GM23338 (cell line): Measurements from ENCODE around the gene TSPOAP1. TPM values are rescaled to one million over a fixed set of nuclear protein-coding genes. Genes with fewer than 3 reads are reported as not detected.

ENCODE experiments used
- ATAC-seq: fragments of 200-7000 bp; cut with Tn5 transposase; 3 replicates; pipeline ENCODE4 v1.9.1; 2020
- DNase-seq: peaks from one replicate; pipeline ENCODE4 v3.0.0-alpha.2; 2015; ENCODE audit warnings: low spot score
- H2AFZ ChIP-seq: fragments of 200-600 bp; sonication (generic); 2 replicates; pipeline ENCODE4 v1.8.0; 2016; ENCODE audit warnings: antibody characterized with exemption, mild to moderate bottlenecking, moderate library complexity
- H3F3A ChIP-seq: fragments of 200-600 bp; sonication (generic); replicated peaks from 2 replicates; pipeline ENCODE4 v1.8.0; 2017; ENCODE audit warnings: antibody characterized with exemption, mixed run types, low read depth
- H3K27ac ChIP-seq: fragments of 200-600 bp; sonication (generic); 2 replicates; pipeline ENCODE4 v1.6.1; 2016; ENCODE audit warnings: low read depth
- H3K27me3 ChIP-seq: fragments of 200-600 bp; sonication (generic); 2 replicates; pipeline ENCODE4 v1.8.0; 2016; ENCODE audit warnings: mild to moderate bottlenecking, mixed run types, moderate library complexity; ENCODE audit not compliant: insufficient read depth
- H3K36me3 ChIP-seq: fragments of 200-600 bp; sonication (generic); 2 replicates; pipeline ENCODE4 v1.8.0; 2016; ENCODE audit warnings: mild to moderate bottlenecking; ENCODE audit not compliant: insufficient read depth
- H3K4me1 ChIP-seq: fragments of 200-600 bp; sonication (generic); 2 replicates; pipeline ENCODE4 v1.8.0; 2016; ENCODE audit warnings: mild to moderate bottlenecking, moderate library complexity; ENCODE audit not compliant: insufficient read depth
- H3K4me2 ChIP-seq: fragments of 200-600 bp; sonication (generic); 2 replicates; pipeline ENCODE4 v1.7.1; 2017; ENCODE audit warnings: mixed run types
- H3K4me3 ChIP-seq: fragments of 200-600 bp; sonication (generic); 2 replicates; pipeline ENCODE4 v1.6.1; 2016; ENCODE audit warnings: mixed run types
- H3K79me2 ChIP-seq: fragments of 200-600 bp; sonication (generic); replicated peaks from 2 replicates; pipeline ENCODE4 v1.8.0; 2017; ENCODE audit warnings: mild to moderate bottlenecking; ENCODE audit not compliant: insufficient read depth
- H3K9me2 ChIP-seq: fragments of 200-600 bp; sonication (generic); 2 replicates; pipeline ENCODE4 v1.8.0; 2017; ENCODE audit not compliant: insufficient read depth
- H4K20me1 ChIP-seq: fragments of 200-600 bp; sonication (generic); replicated peaks from 2 replicates; pipeline ENCODE4 v1.8.0; 2017; ENCODE audit warnings: mild to moderate bottlenecking; ENCODE audit not compliant: insufficient read depth
- H3K27ac Mint-ChIP-seq: 2 replicates; pipeline ENCODE4 v1.8.0; 2020; ENCODE audit warnings: inconsistent platforms, mild to moderate bottlenecking, moderate library complexity, mixed read lengths
- H3K27me3 Mint-ChIP-seq: 3 replicates; pipeline ENCODE4 v1.8.0; 2022; ENCODE audit warnings: low read depth, mild to moderate bottlenecking, moderate library complexity, mixed read lengths, inconsistent platforms; ENCODE audit not compliant: insufficient read depth, poor library complexity
- H3K36me3 Mint-ChIP-seq: 3 replicates; pipeline ENCODE4 v1.8.0; 2021; ENCODE audit warnings: low read depth, mild to moderate bottlenecking, inconsistent platforms, moderate library complexity, mixed read lengths
- H3K4me1 Mint-ChIP-seq: 3 replicates; pipeline ENCODE4 v1.8.0; 2020; ENCODE audit warnings: mild to moderate bottlenecking, inconsistent platforms, mixed read lengths
- H3K4me3 Mint-ChIP-seq: 3 replicates; pipeline ENCODE4 v1.8.0; 2021; ENCODE audit warnings: moderate library complexity, mild to moderate bottlenecking, inconsistent platforms, mixed read lengths
- H3K9me3 Mint-ChIP-seq: 3 replicates; pipeline ENCODE4 v1.8.0; 2020; ENCODE audit warnings: moderate library complexity, mild to moderate bottlenecking, inconsistent platforms, mixed read lengths
- CREB1 ChIP-seq: fragments of 250-450 bp; sonication (Bioruptor Pico); IDR thresholded peaks from 2 replicates; pipeline ENCODE4 v1.5.0; 2020; ENCODE audit warnings: low read depth, mild to moderate bottlenecking, moderate library complexity
- EZH2 ChIP-seq: fragments of 200-600 bp; sonication (generic); IDR thresholded peaks from one replicate; pipeline ENCODE4 v1.8.0; 2017; ENCODE audit warnings: antibody characterized with exemption, mild to moderate bottlenecking, low read depth; ENCODE audit not compliant: unreplicated experiment
- EZH2phosphoT487 ChIP-seq: fragments of 200-600 bp; sonication (generic); IDR thresholded peaks from one replicate; pipeline ENCODE4 v1.8.1; 2018; ENCODE audit warnings: antibody characterized with exemption; ENCODE audit not compliant: unreplicated experiment
- JUNB ChIP-seq: IDR thresholded peaks from one replicate; pipeline ENCODE4 v1.6.1; 2016; ENCODE audit warnings: antibody characterized with exemption; ENCODE audit not compliant: unreplicated experiment
- NANOG ChIP-seq: IDR thresholded peaks from 2 replicates; pipeline ENCODE4 v1.6.1; 2016; ENCODE audit warnings: antibody characterized with exemption, borderline replicate concordance
- ZNF114 ChIP-seq: fragments of 250-450 bp; sonication (Bioruptor Pico); IDR thresholded peaks from 2 replicates; pipeline ENCODE4 v1.5.0; 2020; ENCODE audit warnings: mild to moderate bottlenecking, moderate library complexity
- ZNF331 ChIP-seq: fragments of 250-450 bp; sonication (Bioruptor Pico); IDR thresholded peaks from 2 replicates; pipeline ENCODE4 v1.5.0; 2020; ENCODE audit warnings: low read depth, mild to moderate bottlenecking, moderate library complexity
- polyA plus RNA-seq: library from polyadenylated mRNA; unstranded; fragments of >200 nt; fragmentation: Nextera tagmentation; extraction: Ambion mirVana; gene quantifications from 2 replicates; pipeline ENCODE4 v1.2.1, GENCODE V29; 2016
- total RNA-seq: library from RNA; depleted of rRNA; stranded (reverse); fragments of >200 nt; shearing (Covaris generic); gene quantifications from 2 replicates; pipeline ENCODE4 v1.2.3, GENCODE V29; 2014
- TF ChIP-seq, protein P1 (sequence below), 2 experiments: fragments of 200-600 bp in 1 of 2; sonication (generic) in 1 of 2; conservative IDR thresholded peaks; 2 replicates each; pipeline versions ENCODE4 v1.5.1 to v1.6.1; 2016 to 2017; ENCODE audit warnings: antibody characterized with exemption in 2 of 2, low read depth in 2 of 2, mild to moderate bottlenecking in 2 of 2, moderate library complexity in 1 of 2
- TF ChIP-seq, protein P2 (sequence below): IDR thresholded peaks from one replicate; pipeline ENCODE4 v1.6.1; 2018; ENCODE audit warnings: antibody characterized with exemption; ENCODE audit not compliant: unreplicated experiment
- TF ChIP-seq, protein P3 (sequence below): IDR thresholded peaks from 2 replicates; pipeline ENCODE4 v1.6.1; 2016; ENCODE audit warnings: antibody characterized with exemption

Gene TSPOAP1
- total and polyA plus RNA-seq, 2 experiments from 2014 or later, result 7.3 to 11.8 TPM

DNA sequence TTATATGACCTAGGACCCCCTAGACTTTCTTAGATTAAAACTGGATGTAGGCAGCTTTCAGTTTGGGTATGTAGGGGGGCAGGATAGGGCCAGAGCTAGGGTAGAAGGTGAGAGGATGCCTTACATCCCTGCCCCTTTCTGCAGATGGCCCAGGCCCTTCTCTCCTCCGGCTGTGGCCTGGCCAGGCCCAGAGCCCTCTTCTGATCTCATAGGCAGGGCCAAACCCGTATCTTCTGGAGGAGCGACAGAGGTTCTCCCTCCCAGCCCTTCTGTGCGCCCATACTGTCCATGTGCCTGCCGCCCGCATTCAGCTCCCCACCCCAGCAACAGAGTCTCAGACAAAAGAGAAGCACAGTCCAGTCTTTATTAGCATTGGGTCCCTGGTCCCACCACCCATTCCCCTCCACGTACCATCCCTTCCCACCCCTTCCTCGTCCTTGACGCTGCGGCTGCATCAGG lies 2.0 kb upstream of the TSPOAP1 start (continued):
- TF ChIP-seq, protein P1, sequence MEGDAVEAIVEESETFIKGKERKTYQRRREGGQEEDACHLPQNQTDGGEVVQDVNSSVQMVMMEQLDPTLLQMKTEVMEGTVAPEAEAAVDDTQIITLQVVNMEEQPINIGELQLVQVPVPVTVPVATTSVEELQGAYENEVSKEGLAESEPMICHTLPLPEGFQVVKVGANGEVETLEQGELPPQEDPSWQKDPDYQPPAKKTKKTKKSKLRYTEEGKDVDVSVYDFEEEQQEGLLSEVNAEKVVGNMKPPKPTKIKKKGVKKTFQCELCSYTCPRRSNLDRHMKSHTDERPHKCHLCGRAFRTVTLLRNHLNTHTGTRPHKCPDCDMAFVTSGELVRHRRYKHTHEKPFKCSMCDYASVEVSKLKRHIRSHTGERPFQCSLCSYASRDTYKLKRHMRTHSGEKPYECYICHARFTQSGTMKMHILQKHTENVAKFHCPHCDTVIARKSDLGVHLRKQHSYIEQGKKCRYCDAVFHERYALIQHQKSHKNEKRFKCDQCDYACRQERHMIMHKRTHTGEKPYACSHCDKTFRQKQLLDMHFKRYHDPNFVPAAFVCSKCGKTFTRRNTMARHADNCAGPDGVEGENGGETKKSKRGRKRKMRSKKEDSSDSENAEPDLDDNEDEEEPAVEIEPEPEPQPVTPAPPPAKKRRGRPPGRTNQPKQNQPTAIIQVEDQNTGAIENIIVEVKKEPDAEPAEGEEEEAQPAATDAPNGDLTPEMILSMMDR (conservative IDR thresholded peaks at IDR 0.05; ENCODE audit: low read depth in 2 of 2), result no peak
- TF ChIP-seq ZNF331 (CRISPR knock-in tag), result no peak
- TF ChIP-seq EZH2phosphoT487, result no peak
- TF ChIP-seq ZNF114 (CRISPR knock-in tag), result no peak
- no peak for TF ChIP-seq NANOG
- no peak for TF ChIP-seq EZH2

DNA sequence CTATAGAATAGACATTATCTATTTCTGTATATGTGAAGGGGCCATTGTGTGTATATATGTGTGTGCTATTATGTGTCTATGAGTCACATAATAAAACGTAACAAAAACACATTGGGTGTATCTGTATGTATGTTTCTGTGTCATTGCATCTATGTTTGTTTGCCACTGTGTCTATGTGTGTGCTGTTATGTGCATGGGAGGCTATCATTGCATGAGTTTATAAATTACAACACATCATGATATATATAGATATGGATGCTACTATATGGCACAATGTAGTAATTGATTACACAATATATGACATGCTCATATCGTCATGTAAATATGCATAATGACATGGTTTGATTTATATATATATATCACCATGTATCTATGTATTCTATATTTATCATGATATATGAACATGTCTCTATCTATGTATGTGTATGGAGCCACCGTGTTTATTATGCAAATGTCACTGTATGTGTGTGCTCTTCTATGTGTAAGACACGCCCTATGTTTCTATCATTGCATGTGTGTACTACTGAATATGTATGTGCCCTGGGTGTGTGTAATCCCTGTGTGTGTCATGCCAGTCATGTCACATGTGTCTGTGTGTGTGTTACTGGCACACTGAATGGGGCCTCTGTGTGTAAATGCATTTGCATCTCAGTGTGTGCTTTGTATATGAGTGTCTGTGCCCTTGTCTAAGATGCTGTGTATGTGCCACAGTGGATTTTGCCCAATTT lies 1.4 kb upstream of the TSPOAP1 start:
- H3K36me3 Mint-ChIP-seq, result no peaks in the 10 kb centered on the region
- Histone ChIP-seq H3K4me3 (no peak overlapping the region), H2AFZ (no peak overlapping the region), H3K36me3 (no peaks in the 10 kb centered on the region), H3K27me3 (peaks cover 6% of the 10 kb centered on the region), H3K4me2 (no peak overlapping the region), H3K4me1 (peaks cover 38% of the 10 kb centered on the region), H4K20me1 (no peaks in the 10 kb centered on the region), H3K27ac (no peak overlapping the region), H3K79me2 (no peaks in the 10 kb centered on the region), H3K9me2 (0 out of 2 replicates have a peak, but pooled peaks cover 8% of the 10 kb centered on the region), H3F3A (peaks cover 3% of the 10 kb centered on the region; the same call in 1 of the 2 replicates)
- H3K9me3 Mint-ChIP-seq, result no peaks in the 10 kb centered on the region; the same call in 2 of the 3 replicates
- H3K27me3 Mint-ChIP-seq, result peaks cover 34% of the 10 kb centered on the region
- ATAC-seq, result no peak
- no peak overlapping the region for H3K4me3 Mint-ChIP-seq
- no peak for DNase-seq
- H3K27ac Mint-ChIP-seq, result 0 out of 2 replicates have a peak overlapping the region, but pooled peaks have one; percentile 41
- H3K4me1 Mint-ChIP-seq, result peaks cover 60% of the 10 kb centered on the region
- TF ChIP-seq, protein P1 (conservative IDR thresholded peaks at IDR 0.05; ENCODE audit: low read depth in 2 of 2), result no peak
- TF ChIP-seq EZH2phosphoT487 (no peak), EZH2 (no peak), ZNF331 (CRISPR knock-in tag) (no peak), ZNF114 (CRISPR knock-in tag) (no peak), JUNB (no peak), CREB1 (CRISPR knock-in tag) (no peak)
- TF ChIP-seq, protein P2, sequence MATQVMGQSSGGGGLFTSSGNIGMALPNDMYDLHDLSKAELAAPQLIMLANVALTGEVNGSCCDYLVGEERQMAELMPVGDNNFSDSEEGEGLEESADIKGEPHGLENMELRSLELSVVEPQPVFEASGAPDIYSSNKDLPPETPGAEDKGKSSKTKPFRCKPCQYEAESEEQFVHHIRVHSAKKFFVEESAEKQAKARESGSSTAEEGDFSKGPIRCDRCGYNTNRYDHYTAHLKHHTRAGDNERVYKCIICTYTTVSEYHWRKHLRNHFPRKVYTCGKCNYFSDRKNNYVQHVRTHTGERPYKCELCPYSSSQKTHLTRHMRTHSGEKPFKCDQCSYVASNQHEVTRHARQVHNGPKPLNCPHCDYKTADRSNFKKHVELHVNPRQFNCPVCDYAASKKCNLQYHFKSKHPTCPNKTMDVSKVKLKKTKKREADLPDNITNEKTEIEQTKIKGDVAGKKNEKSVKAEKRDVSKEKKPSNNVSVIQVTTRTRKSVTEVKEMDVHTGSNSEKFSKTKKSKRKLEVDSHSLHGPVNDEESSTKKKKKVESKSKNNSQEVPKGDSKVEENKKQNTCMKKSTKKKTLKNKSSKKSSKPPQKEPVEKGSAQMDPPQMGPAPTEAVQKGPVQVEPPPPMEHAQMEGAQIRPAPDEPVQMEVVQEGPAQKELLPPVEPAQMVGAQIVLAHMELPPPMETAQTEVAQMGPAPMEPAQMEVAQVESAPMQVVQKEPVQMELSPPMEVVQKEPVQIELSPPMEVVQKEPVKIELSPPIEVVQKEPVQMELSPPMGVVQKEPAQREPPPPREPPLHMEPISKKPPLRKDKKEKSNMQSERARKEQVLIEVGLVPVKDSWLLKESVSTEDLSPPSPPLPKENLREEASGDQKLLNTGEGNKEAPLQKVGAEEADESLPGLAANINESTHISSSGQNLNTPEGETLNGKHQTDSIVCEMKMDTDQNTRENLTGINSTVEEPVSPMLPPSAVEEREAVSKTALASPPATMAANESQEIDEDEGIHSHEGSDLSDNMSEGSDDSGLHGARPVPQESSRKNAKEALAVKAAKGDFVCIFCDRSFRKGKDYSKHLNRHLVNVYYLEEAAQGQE, result no peak
- TF ChIP-seq, protein P3, sequence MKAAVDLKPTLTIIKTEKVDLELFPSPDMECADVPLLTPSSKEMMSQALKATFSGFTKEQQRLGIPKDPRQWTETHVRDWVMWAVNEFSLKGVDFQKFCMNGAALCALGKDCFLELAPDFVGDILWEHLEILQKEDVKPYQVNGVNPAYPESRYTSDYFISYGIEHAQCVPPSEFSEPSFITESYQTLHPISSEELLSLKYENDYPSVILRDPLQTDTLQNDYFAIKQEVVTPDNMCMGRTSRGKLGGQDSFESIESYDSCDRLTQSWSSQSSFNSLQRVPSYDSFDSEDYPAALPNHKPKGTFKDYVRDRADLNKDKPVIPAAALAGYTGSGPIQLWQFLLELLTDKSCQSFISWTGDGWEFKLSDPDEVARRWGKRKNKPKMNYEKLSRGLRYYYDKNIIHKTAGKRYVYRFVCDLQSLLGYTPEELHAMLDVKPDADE, result no peak
